Brain pericyte (primary cell): ENCODE results near the gene GBP3.
A peak's percentile ranks its signal among the peaks of the same experiment; 100 is the strongest.
"Not testable (repeated sequence)": the region's sequence is repeated elsewhere in the genome, so short reads cannot be mapped to it uniquely, and the experiment has no call there.

Experiments
- DNase-seq: peaks from one replicate; pipeline ENCODE4 v3.0.0-alpha.2; 2012; ENCODE audit warnings: low read depth, low spot score

Gene GBP3, protein sequence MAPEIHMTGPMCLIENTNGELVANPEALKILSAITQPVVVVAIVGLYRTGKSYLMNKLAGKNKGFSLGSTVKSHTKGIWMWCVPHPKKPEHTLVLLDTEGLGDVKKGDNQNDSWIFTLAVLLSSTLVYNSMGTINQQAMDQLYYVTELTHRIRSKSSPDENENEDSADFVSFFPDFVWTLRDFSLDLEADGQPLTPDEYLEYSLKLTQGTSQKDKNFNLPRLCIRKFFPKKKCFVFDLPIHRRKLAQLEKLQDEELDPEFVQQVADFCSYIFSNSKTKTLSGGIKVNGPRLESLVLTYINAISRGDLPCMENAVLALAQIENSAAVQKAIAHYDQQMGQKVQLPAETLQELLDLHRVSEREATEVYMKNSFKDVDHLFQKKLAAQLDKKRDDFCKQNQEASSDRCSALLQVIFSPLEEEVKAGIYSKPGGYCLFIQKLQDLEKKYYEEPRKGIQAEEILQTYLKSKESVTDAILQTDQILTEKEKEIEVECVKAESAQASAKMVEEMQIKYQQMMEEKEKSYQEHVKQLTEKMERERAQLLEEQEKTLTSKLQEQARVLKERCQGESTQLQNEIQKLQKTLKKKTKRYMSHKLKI

GRCh38 chr1:89022167-89022959 lies at the start of gene GBP3:
Gene GBP3, minus strand, starts transcription at chr1:89022866. Its CDS starts 2,145 bp downstream, at chr1:89020721.
- no peak for DNase-seq

- DNase-seq, result no peak
Measured at GRCh38 chr1:89070509-89070908, 47.8 kb upstream of the GBP3 start.

DNA sequence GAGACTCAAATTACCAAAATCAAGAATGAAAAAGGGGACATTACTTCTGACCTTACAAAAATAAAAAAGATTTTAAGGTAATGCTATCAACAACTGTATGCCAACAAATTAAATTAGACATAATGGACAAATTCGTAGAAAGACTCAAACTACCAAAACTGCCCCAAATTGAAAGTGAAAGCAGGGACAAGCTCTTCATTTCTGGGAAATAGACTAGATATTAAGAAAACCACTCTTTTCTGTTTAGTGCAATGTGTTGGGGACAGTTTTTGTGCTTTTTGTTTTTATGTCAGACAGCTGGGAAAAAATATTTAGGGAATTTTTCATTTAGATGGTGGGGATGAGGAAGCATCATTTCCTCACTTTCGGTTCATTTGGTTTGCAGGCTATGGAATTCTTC lies 47.3 kb upstream of the GBP3 start:
- DNase-seq, result no peak

- DNase-seq, result no peak
Measured at GRCh38 chr1:89068291-89068690, 45.6 kb upstream of the GBP3 start.

GRCh38 chr1:89065079-89065868 lies 42.6 kb upstream of the GBP3 start, which contains the start of gene GBP1:
Gene GBP1, minus strand, starts transcription at chr1:89065208. Its CDS starts 1,974 bp downstream, at chr1:89063234.
- DNase-seq, result peak; percentile 30

DNA sequence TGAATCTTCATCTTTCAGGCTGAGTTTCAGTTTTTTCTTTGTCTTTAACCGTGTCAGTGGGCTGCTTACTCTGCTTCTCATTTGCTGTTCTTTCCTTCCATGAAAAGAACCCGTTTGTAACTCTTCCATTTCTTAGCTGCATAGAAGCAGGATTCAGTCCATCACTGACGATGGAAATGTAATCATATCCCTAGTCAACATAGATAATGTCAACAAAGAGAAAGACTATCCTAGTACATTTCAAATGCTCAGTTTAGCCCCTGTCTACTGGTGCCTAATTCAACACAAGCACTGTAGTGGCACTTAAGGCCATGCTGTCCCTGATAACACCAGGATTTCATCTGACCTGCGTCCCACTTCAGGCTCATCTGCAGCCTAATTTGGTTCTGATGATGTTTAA lies 42.0 kb upstream of the GBP3 start:
- DNase-seq, result no peak

- DNase-seq, result no peak
Measured at GRCh38 chr1:89063094-89063493, 40.4 kb upstream of the GBP3 start.

GRCh38 chr1:89060091-89060490 lies 37.4 kb upstream of the GBP3 start:
- no peak for DNase-seq

DNA sequence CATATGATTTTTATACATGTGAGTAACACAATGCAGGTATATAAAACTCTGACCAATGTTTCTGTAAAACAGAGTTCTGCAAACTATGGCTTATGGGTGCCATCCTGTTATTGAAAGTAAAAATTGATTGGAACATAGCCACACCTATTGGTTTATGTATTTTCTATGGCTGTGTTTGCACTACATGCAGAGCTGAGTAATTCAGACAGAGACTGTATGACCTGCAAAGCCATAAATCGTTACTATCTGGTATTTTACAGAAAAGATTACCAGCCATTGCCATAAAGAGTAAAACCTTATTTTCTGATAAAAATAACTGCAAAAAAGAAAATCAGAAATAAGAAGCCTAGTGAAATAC lies 29.3 kb upstream of the GBP3 start:
- no peak for DNase-seq

GRCh38 chr1:89051300-89051954 lies 28.8 kb upstream of the GBP3 start:
- no peak for DNase-seq

- no peak for DNase-seq
Measured at GRCh38 chr1:89050649-89051033, 28.0 kb upstream of the GBP3 start.

DNA sequence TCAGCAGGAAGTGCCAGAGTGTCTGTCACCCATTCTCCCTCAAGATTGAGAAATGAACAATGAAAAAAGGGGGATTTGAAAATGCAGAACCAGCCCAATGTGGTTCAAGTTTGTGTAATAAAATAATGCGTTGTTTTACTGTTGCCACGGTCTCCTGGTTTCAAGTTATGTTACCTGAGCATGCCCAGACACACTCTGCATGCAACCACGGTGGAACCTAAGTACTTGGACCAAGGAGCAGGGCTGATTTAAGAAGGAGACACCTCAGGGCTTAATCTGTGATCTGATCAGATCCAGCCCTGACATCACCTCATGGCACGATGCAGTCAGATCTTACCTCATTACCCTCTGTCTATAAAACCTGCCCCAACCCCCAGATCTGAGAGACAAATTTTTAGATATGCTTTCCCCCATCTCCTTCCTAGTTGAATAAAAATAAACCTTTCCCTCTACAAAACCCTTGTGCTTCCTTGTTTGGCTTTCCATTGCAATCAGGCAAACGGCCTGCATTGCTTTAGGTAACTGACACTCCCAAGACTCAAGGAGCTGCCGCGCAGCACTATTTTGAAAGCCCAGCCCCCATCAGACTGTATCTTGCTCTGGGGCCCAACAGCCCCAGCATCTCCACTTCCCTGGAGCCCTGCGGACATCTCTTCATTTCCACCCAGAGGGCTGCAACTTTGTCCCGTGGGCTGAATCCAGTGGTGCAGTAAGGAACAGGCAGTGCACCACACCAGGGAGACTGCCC lies 27.4 kb upstream of the GBP3 start:
- not testable (repeated sequence) for DNase-seq

DNA sequence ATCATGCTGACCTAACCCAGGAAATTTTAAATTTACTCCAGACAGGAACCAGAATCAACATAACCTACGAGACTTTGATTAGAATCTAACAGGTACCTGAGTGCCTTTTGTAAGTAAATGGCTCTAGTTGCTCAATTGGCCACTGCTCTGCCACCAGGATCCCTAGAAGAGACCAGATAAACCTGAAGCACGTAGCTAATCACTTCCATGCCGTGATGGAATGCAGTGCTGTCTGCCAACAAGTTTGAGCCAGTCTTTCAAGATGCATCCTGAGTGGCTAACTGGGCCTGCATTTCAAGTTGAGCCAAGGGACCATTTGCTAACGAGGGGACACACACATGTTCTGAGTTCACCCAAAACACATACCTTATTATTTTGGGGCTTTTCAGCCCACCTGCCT lies 26.5 kb upstream of the GBP3 start:
- not testable (repeated sequence) for DNase-seq

- no peak for DNase-seq
Measured at GRCh38 chr1:89047734-89048133, 25.1 kb upstream of the GBP3 start.

GRCh38 chr1:89046318-89047183 lies 23.9 kb upstream of the GBP3 start:
- DNase-seq, result not testable (repeated sequence)

DNA sequence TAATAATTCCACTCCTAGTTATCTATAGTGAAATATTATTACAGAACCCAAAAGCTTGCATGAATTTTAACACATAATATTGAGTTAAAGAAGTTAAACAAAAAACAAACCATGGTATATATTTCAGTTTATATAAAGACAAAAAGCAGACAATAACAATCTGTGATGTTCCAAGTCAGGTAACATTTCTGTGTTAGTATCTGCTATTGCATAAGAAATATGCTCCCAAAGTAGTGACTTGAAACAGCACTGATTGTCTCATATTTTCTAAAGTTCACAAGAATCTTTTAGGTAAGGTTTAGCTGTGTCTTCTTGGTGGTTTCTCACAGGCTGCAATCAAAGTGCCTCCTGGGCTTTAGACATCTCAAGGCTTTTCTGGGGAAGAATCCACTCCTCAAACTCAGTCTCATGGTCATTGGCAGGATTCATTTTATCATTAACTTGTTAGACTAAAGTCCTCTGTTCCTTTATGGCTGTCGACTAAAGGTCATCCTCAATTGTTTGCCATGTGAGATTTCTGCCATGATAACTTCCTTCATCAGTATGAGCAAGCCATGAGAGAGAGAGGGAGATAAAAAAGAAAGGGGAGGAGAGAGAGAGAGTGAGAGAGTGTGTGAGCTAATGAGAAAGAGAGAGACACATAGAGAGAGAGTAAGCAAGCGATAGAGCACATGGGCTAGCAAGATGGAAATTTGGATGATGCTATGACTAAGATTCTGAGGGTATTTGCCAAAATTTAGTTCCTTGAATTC lies 22.5 kb upstream of the GBP3 start:
- DNase-seq, result no peak

GRCh38 chr1:89043940-89044339 lies 21.3 kb upstream of the GBP3 start:
- no peak for DNase-seq

DNA sequence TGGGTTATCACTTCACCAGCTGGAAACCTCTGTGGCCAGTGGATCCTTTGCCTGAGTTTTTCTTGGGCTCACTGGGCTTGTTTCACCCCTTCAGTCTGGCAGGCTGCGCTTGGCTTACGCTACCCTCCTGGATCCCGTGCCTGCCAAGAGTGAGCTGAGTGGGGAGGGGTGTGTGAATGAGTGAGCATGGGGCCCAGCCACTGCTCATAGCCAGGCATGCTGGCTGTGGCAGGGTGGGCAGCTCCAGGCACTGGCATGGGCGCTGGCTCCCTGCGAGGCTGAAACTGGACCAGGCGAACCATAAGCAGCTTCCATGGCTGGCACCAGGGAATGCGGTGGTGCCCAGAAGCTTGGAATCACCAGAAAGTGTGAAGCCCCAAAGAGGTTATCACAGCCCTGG lies 19.8 kb upstream of the GBP3 start:
- no peak for DNase-seq

GRCh38 chr1:89041721-89042120 lies 19.1 kb upstream of the GBP3 start:
- DNase-seq, result no peak
